HG02884 (cell line): ENCODE results near the gene OAF.

Experiments
- ATAC-seq: cut with Tn5 transposase; IDR thresholded peaks from one replicate; pipeline ENCODE4 v1.9.1; 2021; ENCODE audit warnings: mild to moderate bottlenecking, moderate library complexity; ENCODE audit not compliant: unreplicated experiment

The OAF gene

DNA sequence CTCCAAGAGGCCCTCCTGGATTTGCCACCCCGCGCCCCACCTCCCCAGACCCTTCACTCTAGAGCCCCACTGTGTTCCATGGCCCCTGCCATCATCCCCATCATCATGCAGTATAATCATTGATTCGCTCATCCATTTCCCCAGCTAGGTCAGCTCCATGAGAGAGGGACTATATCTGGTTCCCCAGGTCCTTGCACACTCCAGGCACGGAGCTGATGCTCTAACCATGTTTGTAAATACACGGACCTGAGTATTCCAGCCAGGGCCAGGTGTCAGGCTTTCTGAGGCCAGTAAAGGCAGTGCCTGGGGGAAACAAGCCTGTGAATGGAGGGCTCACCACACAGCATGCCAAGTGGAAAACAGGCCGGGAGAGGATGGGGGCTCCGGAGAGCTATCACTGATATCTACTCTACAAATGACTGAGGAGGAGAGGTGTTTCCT lies 27.1 kb upstream of the OAF start:
- ATAC-seq = no peak

GRCh38 chr11:120184371-120184945 lies 26.4 kb upstream of the OAF start:
- ATAC-seq = no peak

DNA sequence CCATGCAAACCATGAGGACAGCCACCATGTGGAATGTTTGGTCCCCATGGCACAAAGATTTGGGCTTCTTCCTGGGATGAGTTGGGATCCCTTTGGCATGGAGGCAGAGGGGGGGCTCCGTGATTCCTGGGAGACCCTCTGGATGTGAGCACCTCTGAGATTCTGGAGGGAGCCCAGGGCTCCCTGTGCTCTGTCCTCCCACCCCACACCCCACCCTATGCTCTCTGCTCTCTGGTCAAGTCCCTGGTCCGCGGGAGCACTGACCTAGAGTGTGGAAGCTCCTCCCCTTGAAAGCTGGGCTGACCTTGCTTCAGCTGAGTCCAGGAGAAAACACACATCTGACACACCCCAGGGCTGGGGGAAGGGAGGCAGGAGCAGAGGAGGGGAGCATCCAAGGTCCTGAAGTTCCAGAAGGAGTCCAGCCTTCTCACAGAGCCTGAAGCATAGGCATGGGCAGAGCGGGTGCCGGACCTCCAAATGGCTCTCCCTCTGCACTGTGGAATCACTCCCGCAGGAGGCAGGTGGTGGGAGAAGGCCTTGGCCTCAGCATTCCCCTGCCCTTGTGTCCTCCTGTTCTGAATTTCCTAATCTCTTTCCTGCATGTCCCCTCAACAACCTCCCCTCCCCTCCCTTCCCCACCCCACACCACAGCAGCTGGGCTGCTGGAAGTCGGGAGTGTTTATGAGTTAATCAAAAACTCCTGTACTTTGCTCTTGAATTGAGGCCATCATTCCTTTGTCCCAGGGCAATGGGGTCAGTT lies 25.7 kb upstream of the OAF start:
- no peak for ATAC-seq

- ATAC-seq = no peak
Measured at GRCh38 chr11:120185706-120186455, 25.0 kb upstream of the OAF start.

GRCh38 chr11:120186456-120186773 lies 24.4 kb upstream of the OAF start:
- ATAC-seq = no peak

DNA sequence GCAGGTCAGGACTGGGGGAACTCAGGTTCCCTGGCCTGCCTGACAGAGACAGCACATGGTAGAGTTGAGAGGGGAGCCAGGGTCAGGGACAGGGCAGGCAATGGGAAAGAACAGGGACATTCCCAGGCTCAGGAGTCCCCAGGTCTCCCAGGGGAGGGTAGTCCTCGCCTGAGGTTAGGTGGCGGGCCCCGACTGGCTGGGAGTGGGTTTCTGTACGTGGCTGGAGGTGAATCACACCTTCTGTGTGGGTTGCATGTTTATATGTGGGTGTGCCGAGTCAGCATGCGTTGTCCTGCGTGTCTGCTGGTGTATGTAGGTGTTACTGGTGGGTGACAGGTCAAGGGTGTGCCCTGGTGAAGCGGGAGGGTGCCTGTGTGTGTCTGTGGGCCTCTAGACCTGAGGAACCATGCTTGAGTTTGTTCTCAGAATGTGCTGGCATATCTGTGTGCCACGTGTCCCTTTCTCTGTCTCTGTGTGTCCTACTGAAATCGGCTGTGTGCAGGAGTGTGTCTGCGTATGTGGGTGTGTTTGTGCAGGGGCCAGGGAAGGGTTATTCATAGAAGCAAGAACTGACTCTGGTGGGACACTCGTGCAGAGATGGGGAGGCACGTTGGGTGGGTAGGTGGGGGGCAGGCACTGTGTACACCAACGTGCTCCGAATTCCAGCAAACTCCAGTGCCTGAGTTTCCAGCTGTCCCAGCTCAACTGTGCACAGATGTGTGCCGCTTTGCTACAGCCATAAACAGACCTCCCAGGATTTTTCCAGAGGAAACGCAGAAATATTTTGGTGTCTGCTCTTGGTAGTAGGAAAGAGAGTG lies 23.8 kb upstream of the OAF start:
- ATAC-seq = no peak

DNA sequence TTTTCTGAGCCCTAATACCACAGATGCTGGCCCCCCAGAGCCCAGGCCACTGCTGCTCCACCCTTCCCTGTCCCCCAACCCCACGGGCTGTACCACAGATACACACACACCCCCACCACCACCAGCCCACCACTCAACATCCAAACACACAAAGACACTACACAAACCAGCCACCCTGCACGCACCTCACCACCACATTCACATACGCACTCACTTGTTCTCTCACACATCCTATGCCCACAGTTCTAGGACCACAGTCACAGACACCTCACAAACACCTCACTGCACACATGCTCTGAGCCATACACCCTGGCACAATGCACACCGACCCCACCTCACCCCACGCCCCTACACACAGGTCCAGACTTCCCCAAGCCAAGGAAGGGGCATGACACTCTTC lies 22.5 kb upstream of the OAF start:
- ATAC-seq = no peak

- ATAC-seq = no peak
Measured at GRCh38 chr11:120188811-120189455, 21.9 kb upstream of the OAF start.

GRCh38 chr11:120191058-120191457 lies 19.8 kb upstream of the OAF start:
- no peak for ATAC-seq

GRCh38 chr11:120192831-120193625 lies 17.8 kb upstream of the OAF start:
- no peak for ATAC-seq

- ATAC-seq = no peak
Measured at GRCh38 chr11:120194166-120194565, 16.7 kb upstream of the OAF start.

DNA sequence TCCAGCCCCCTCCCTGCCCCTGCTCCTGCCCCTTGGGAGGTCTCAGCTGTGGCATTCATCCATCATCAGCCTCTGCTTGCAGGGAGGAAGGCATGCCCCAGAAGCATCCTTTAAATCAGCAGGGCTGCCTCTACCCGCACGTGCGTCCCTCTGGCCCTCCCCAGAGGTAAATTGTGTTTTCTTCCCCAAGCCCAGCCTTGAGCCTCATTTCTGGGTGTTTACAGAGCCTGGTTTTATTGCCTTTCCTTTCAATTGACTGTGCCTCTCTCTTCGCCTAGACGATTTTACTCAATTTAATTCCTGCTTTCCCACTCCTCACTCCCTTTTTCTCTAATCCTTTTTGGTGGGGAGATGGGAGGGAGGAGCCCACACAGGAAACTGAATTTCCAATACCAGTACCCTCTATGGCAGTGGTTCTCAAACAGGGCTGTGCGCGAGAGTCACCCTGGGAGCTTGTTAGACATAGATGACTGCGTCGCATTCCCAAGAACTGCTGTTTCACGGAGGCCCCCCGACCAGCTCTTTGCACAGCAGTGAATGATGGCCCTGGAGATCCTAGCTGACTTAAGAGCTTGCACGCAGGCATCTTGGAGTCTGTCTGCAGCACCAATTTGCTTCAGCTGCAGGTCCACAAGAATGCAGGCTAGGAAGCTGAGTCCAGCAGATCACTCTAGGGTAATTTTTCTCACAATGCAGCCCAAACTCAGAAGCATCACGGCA lies 15.1 kb upstream of the OAF start:
- ATAC-seq = no peak

GRCh38 chr11:120196826-120197225 lies 14.0 kb upstream of the OAF start:
- no peak for ATAC-seq

DNA sequence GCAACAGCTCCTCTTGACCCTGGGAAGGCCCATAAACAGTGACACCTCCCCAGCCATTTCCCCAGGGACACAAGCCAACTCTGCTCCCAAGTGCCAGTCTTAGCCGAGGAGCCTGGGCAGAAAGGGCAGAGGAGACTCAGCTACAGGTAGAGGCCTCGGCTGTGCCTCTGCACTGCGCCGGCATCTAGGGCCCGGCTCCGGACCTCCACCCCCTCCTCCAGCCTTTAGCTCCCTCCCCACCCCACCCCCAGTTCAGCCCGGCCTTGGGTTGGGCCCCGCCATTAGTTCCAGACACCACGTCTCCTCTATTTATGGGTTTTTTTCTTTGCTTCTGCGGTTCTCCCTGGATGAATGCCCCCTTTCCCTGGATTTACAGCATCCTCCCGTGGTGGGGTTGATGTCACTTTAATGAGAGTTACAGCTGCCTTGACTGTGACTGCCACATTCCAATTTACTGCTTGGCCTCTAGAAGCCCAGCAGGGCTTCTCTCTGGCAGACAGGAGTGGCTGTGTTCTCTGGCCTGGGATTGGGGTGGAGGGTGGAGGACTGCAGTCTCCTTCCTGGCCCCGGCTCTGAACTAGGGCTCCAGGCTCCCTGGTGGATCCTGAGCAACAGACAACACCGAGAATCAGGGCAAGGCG lies 13.5 kb upstream of the OAF start:
- ATAC-seq = no peak

GRCh38 chr11:120197977-120198376 lies 12.9 kb upstream of the OAF start:
- ATAC-seq = no peak

- no peak for ATAC-seq
Measured at GRCh38 chr11:120198403-120198786, 12.4 kb upstream of the OAF start.

DNA sequence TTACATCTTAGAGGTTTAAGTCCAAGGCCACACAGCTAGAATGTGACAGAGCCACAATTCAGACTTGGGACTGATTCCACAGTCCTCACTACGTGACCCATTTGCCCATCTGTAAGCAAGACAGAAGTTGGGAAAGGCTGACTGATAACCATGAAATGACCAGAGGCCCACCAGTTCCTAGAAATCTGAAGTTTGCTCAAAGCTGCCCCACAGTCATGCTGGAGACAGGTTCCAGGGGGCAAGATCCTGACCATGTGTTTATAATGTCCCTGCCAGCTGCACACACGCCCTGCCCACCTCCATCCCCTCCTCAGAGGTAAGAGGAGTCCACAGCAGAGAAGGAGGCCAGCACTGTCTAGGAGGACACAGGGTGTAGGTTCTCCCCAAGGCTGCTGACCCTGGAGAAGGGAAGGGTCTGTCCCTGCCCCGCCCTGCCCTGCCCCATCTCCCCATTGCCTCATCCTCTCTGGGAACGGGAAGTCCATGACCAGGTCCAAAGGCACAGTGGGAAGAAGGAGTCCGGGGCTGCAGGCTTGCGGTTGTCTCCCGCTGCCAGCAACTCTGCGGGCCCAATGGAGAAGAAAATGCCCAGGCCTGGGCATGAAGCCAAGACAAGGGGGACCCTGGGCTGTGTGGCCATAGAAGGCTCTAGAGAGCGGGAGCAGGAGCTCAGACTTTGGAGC lies 11.9 kb upstream of the OAF start:
- ATAC-seq = no peak

DNA sequence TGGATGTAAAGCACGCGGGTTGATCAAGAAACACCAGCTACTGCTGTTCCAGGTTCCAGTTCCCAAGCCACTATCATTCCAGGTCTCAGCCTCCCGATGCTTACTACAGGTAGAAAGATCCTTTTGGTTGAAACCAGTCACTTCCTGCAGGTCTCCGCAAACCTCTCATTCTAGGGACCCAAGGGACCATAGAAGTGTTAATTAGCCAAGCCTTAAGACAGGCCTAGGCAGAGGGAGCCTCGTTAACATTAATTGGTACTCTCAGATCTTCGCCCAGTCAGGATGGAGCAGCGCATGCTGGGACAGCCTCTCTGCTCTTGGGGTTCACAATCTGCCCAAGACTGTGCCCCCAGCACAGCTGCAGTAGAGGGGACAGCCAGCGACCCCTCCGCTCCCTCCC lies 11.2 kb upstream of the OAF start:
- no peak for ATAC-seq
